Measurements from ENCODE around the gene PSTPIP1.
A peak's percentile ranks its signal among the peaks of the same experiment; 100 is the strongest.

The PSTPIP1 gene

DNA sequence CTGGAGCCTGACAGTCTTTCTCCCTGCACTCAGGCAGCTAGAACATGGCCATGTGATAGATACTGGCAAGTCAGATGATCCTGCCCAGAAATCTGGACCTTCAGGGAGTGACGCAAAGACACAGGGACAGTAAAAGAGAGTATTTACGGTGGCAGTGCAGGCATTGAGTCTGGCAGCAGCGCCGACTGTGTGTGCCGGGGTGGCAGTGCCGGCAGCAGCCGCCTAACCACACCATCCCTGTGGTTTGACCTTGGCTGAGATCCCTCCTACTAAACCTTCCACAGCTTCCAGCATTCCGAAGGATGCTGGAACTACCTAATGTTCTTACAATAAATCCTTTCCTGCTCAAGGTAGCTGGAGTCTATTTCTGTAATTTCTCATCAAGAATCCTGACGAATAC lies 80.6 kb downstream of the PSTPIP1 start:
- DNase-seq, result no peak

DNA sequence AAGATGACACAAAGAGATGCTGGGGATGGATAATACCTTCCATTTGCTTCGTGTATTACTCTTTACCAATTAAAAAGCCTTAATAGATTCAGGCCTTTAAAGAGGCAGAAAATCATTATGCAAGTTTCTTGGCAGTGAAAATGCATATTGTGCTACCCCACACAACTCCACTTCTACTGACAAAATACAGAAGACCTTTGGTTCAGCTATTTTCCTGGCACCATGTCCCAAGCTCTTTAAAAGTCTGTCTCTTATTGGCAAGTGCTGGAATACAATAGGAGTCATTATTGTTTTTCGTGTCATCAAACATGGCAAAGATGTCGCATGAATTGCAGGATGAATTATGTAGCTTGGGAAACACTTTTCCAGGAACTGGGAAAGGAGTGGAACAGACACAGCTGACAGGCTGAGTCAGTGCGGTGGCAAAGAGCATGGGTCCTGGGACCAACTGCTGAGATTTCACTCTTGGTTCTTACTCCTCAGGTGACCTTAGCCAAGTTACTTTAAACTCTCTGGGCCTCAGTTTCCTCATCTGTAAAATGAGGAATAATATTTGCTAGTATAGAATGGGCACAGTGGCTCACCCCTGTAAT lies 81.5 kb downstream of the PSTPIP1 start:
- DNase-seq, result no peak

DNA sequence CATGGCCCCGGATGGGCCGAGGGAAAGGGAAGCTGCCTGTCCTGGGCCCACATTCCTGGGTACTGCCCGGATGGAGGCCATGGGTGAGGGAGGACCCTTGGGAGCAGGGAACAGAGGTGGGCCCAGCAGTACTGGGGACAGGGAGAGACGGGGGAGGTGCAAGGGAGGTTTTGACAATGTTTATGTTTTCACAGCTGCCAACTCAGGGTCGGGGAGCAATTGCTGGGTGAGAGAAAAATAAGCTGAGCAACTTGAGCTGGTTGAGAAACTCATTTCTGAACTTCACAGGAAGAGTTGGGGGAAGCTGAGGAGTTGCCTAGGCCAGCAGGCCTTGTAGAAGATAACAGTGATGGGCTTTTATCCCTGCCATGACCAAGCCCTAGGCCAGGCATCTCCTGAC lies 87.0 kb downstream of the PSTPIP1 start:
- no peak for DNase-seq

DNA sequence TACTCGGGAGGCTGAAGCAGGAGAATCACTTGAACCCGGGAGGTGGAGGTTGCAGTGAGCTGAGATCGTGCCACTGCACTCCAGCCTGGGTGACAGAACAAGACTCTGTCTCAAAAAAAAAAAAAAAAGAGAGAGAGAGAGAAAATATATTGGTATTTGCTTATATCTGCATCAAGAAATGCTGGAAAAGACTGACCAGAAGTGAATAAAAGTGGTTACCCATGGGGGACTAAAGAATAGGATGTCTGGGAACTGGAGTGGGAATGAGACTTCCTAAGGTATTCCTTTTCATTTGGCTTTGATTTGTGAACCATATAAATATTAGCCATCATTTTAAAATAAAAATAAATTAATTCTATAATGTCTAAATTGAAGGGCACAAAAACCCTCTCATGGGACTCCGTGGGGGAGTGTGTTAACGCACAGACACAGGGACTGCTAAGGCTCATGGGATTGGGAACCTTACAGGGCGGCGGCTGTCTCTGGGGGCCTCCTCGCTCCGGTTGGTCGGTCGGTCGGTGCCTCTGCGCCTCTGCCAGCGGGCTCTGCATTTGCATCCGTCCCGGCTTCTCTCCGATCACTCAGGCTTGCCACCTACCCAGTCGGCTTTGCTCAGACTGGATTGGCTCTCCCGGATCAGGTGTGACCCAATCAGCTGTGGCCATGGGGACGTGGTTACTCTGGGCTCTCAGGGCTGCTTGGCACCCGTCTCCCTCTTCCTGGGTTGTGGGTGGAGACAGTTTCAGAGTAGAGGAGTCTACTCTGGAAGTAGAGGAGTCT lies 88.6 kb downstream of the PSTPIP1 start:
- DNase-seq, result no peak

DNA sequence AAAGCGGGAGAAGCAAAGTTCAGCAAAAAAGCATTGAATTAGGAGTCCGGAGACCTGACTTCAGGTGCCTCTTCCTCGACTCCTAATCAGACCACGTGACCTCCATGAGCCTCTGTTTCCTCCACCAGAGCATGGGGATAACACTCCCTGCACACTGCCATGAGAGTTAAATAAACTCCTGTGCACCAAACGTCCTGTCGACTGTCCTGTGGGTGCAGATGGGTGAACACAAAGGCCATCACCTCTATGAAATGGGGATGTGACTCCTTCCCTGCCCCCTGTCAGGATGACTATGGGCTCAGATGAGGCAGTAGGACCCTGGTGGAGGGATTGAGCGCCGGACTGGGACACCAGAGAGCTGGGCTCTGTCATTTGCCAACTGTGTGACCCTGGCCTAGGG lies 89.5 kb downstream of the PSTPIP1 start:
- no peak for DNase-seq

DNA sequence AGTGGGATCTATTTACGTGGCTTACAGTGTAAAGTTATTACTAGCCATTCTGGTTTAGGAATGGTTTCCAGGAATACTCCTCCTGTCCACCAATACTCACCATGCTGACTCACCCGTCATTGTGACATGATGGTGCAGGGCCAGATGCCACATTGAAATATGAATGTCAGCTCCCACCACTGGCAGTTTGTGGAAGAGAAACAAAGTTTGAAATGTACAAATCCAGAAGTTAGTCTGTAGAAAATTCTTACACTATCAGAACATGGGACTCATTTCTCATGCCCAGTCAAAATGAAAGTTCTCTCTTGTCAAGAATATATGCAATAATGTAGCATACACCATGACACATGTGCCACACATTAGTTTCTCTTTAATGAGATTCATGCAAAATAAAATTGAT lies 90.4 kb downstream of the PSTPIP1 start:
- peak; percentile 49 for DNase-seq

Measured in EL (cell line).